ENCODE results near the gene ZBTB20. TPM values are rescaled to one million over a fixed set of nuclear protein-coding genes. Genes with fewer than 3 reads are reported as not detected.

ZBTB20 gene
- total RNA-seq, 1 donor from 2014 or later = 3.9 TPM

DNA sequence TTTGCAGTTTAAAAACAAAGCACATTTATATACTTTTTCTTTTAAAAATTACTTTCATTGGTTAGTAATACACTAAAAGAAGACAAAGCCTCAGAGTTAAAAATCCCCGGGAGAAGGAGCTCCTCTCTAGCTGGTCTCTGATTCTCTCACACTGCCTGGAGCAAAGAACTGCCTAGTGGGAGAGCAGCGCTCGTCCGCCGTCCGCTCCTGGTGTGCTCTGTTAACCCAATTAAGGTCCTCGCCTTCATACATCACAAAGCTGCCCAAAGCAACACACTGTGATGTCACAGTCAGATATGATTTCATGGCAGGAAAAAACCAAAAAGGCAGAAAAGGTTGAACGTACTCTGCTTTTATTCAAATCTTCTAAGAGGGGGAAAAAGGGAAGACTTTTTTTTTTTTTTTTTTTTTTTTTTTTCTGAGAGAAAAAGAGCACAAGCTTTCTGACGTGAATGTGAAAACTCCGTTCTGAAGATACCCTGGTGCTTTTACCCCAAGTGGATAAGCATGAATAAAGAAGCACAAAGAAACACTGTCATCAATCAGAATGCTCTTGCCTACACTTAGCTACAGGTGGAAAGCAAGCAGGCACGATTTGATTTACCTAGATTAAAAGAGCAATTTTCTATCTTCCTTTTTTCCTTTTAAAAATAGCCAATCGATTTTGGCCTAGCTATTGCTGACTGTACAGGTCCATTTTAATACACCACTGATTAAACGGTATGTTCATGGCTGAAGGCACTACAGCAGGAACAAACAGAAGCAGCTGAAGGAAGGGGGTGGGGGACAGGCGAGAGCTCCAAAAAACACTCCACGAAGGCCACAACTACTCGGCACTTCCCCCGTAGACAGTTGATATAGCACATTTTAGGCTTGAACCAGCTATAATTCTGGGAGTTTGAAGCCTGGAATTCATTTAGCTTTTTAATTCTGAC, 738.1 kb downstream of the ZBTB20 start:
- TF ChIP-seq, protein P1, sequence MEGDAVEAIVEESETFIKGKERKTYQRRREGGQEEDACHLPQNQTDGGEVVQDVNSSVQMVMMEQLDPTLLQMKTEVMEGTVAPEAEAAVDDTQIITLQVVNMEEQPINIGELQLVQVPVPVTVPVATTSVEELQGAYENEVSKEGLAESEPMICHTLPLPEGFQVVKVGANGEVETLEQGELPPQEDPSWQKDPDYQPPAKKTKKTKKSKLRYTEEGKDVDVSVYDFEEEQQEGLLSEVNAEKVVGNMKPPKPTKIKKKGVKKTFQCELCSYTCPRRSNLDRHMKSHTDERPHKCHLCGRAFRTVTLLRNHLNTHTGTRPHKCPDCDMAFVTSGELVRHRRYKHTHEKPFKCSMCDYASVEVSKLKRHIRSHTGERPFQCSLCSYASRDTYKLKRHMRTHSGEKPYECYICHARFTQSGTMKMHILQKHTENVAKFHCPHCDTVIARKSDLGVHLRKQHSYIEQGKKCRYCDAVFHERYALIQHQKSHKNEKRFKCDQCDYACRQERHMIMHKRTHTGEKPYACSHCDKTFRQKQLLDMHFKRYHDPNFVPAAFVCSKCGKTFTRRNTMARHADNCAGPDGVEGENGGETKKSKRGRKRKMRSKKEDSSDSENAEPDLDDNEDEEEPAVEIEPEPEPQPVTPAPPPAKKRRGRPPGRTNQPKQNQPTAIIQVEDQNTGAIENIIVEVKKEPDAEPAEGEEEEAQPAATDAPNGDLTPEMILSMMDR (IDR thresholded peaks at IDR 0.05; ENCODE audit: insufficient read depth, low read length, severe bottlenecking) = no peak
- no peaks in the 10 kb centered on the region for H3K36me3 ChIP-seq (ENCODE audit: control insufficient read depth, insufficient read depth, low read length)
- no peak overlapping the region for H3K4me3 ChIP-seq (ENCODE audit: low read depth, low read length)
- H3K27me3 ChIP-seq (ENCODE audit: control insufficient read depth, insufficient read depth, low read length) = no peaks in the 10 kb centered on the region
- FAIRE-seq = no peak
- no peak for DNase-seq (ENCODE audit: low read depth)

DNA sequence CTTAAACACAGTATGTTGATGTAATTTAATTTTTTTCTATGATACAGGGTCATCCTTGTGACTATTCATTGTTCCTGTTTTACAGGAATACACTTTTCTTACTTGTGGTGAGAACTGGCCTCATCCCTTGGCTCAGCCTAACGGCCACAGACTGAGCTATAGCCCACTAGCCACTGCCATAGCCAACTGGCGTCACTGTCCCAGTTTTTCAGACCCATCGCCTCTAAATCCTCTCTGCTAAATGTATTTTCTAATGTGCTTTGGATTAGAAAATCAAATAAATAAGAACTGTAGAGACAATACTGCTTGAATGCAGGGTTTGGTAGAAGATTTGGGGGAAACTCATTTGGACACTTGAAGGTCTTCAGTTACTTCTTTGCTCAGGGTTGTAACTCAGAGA, 740.2 kb downstream of the ZBTB20 start:
- FAIRE-seq (no peak), DNase-seq (ENCODE audit: low read depth) (no peak)
- Histone ChIP-seq H3K27me3 (ENCODE audit: control insufficient read depth, insufficient read depth, low read length) (no peaks in the 10 kb centered on the region), H3K36me3 (ENCODE audit: control insufficient read depth, insufficient read depth, low read length) (no peaks in the 10 kb centered on the region), H3K4me3 (ENCODE audit: low read depth, low read length) (no peak overlapping the region)
- TF ChIP-seq, protein P1 (IDR thresholded peaks at IDR 0.05; ENCODE audit: insufficient read depth, low read length, severe bottlenecking) = no peak

DNA sequence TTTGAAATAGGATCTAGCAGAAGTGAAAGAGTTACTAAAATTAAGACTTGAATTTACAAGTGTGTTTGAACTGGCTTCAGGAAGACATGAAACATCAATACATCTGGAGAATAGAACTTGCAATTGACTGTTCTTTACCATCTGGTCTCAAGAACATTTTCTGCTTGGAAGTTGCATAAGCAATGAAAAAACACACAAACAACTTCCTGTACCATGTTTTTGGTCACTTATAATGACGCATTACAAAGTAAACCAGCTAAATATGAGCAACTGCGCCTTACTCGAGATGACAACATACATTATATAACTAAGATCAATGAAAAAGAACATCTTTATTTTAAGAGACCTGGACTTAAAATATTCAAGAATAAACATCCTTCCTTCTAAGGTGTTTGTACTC, 740.8 kb downstream of the ZBTB20 start:
- Histone ChIP-seq H3K27me3 (ENCODE audit: control insufficient read depth, insufficient read depth, low read length) (no peaks in the 10 kb centered on the region), H3K36me3 (ENCODE audit: control insufficient read depth, insufficient read depth, low read length) (no peaks in the 10 kb centered on the region), H3K4me3 (ENCODE audit: low read depth, low read length) (no peak overlapping the region)
- FAIRE-seq = no peak
- TF ChIP-seq, protein P1 (IDR thresholded peaks at IDR 0.05; ENCODE audit: insufficient read depth, low read length, severe bottlenecking) = no peak
- no peak for DNase-seq (ENCODE audit: low read depth)

DNA sequence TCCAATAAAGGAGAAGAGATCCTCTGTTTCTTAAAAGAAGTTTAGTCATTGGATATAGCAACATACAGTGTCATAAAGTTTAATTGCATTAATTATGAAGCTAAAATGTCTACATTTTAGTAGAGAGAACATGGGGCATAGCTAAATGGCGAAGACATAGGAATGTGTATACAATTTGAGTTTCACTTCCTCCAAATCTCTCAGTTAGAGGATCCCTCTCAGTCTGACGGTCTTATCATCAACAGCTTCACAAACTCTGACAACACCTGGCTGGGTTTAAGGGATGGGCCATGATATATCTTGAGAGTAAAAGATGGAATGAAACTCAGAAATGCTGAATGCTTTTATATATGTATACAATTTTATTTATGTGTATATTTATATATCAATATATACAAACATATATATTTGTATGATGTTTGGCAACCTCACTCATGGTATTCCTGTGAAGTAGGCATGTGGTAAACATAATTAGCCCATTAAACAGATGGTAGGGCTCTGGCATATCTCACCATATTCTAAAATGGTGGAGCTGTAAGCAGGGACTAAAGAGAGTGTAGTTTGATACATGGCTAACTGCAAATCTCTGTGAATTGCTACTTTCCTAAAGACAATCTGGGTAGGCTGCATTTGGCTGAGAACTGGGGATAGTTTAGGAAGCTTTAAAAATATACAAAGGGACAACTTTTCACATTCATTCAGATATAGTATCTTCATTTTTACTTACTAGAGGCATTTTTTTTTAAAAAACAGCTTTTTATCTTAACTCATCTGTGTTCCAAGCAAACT, 741.7 kb downstream of the ZBTB20 start:
- H3K27me3 ChIP-seq (ENCODE audit: control insufficient read depth, insufficient read depth, low read length) = no peaks in the 10 kb centered on the region
- no peaks in the 10 kb centered on the region for H3K36me3 ChIP-seq (ENCODE audit: control insufficient read depth, insufficient read depth, low read length)
- no peak for DNase-seq (ENCODE audit: low read depth)
- FAIRE-seq = no peak
- TF ChIP-seq, protein P1 (IDR thresholded peaks at IDR 0.05; ENCODE audit: insufficient read depth, low read length, severe bottlenecking) = no peak
- no peak overlapping the region for H3K4me3 ChIP-seq (ENCODE audit: low read depth, low read length)

DNA sequence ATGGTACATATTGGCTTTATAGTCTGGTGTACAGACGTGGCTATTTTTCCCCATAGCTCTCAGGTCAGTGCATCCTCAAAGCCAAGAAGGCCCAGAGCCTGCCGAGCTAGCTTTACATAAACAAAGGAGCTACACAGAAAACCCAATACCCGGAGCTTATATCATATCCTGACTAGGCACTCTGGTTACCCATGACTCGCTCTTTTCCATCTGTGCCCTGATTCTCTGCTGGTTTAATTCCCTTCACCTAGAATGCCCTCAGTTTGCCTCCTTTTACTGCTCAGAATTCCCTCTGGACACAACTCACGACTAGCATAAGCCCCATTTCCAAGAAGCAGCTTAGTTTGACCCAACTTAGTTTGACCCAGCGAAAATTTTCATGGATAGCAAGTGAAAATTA, 742.5 kb downstream of the ZBTB20 start:
- no peaks in the 10 kb centered on the region for H3K36me3 ChIP-seq (ENCODE audit: control insufficient read depth, insufficient read depth, low read length)
- no peaks in the 10 kb centered on the region for H3K27me3 ChIP-seq (ENCODE audit: control insufficient read depth, insufficient read depth, low read length)
- no peak overlapping the region for H3K4me3 ChIP-seq (ENCODE audit: low read depth, low read length)
- FAIRE-seq (no peak), DNase-seq (ENCODE audit: low read depth) (no peak)
- TF ChIP-seq, protein P1 (IDR thresholded peaks at IDR 0.05; ENCODE audit: insufficient read depth, low read length, severe bottlenecking) = no peak
